Melanocyte of skin (primary cell): ENCODE measurements around the gene CDK2. TPM values are rescaled to one million over a fixed set of nuclear protein-coding genes. Genes with fewer than 3 reads are reported as not detected.

ENCODE experiments used
- total RNA-seq, 2 donors: library from RNA; depleted of rRNA; stranded (reverse); fragments of >200 nt; gene quantifications; 2 replicates each; pipeline ENCODE4 v1.2.3, GENCODE V29; 2012

Gene CDK2
- total RNA-seq: 100 to 1,000 TPM; 367 to 670 TPM

DNA sequence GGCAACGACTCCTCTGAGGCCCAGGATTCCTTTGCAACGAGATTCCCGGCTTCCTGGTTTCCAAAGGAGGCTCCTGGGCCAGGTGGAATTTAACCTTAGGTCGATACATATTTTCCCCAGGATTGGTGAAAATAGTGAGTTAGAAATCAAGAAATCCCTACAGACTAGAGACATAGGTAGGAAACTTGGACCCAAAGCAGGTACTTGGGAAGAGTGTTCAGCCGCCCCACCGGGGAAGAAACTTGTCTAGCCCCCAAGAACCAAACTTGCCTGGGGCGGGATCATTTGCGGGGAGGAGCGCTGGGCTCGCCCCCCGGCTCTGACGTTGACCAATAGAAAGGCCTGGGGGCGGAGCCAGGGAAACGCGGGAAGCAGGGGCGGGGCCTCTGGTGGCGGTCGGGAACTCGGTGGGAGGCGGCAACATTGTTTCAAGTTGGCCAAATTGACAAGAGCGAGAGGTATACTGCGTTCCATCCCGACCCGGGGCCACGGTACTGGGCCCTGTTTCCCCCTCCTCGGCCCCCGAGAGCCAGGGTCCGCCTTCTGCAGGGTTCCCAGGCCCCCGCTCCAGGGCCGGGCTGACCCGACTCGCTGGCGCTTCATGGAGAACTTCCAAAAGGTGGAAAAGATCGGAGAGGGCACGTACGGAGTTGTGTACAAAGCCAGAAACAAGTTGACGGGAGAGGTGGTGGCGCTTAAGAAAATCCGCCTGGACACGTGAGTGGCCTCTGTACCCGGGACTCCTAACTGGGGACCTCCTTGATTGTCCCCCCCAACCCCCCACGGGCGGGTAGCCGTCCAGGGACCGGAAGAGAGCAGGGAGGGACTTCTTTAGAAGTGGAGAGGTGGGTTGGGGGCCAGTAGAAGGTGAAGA is at the start of gene CDK2:
Gene CDK2, plus strand, starts transcription at position 423 of the 874 bp plus-strand sequence. Its CDS starts 179 bp downstream, at position 602.

DNA sequence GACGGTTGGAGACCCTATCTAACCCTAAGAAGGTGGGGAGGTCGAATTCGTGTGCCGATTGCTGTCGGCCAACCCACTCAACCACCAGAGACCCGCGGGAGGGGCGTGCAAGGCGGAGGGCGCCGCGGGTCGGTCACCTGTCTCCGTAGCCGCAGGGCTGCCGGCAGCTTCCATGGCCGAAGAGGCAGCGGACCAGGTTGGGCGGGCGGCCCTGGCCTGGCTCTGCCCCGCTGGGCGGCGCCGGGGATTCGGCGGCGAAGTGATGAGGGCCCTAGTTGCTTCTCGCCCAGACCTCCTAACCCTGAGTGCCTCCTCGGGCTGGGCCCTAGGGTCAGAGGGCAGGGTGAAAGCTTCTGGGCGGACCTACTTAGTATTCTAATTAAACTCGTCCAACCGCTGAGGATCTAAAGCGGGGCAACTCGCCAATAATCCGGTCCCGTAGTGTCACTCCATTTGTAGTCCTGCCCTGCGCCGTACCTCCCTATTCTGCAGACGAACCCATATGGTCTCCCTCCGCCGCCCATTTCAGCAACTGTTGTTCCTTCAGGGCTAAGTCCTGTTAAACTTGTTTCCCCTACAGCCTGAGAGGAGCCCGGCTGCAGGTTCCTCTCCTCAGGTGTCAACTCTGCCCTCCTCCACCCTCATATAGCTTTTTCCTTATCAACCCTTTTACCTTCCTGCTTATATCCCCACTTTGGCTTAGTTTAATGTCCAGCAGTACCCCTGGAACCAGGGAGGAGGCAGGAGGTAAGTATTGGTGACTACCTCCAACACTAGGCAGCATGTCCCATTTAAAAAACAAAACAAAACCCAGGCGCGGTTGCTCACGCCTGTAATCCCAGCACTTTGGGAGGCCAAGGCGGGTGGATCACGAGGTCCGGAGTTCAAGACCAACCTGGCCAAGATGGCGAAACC is 38.8 kb upstream of the CDK2 start, which contains the start of gene PYM1:
Gene PYM1, minus strand, starts transcription at position 307 of the 915 bp plus-strand sequence. Its CDS starts 133 bp downstream, at position 174.

DNA sequence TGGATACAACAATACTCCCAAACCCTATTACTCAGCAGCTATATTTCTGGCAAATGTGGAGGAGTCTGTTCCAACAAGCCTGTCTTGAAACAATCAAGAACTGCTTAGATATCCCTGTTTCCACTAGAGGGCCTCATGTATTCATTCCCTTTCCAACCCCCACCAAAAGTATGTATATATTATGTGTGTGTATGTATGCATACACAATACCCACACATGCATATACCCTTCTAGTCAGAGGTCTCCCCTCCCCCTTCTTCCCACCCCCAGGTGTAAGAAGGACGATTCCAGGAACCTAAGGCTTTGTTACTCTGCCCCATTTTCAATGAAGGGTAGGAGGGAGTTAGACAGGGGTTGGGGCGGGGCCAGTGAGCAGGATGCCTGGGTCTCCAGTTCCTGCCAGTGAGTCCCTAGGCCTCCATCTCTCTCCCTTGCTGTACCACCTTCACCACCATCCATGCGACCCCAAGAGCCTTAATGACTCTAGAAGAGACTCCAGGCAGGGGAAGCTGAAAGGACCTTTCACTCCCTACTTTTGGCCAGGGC is 35.8 kb upstream of the CDK2 start, which contains the start of gene DGKA:
Gene DGKA, plus strand, starts transcription at position 392 of the 546 bp plus-strand sequence. CDS start 5,342 bp downstream, outside the sequence.

DNA sequence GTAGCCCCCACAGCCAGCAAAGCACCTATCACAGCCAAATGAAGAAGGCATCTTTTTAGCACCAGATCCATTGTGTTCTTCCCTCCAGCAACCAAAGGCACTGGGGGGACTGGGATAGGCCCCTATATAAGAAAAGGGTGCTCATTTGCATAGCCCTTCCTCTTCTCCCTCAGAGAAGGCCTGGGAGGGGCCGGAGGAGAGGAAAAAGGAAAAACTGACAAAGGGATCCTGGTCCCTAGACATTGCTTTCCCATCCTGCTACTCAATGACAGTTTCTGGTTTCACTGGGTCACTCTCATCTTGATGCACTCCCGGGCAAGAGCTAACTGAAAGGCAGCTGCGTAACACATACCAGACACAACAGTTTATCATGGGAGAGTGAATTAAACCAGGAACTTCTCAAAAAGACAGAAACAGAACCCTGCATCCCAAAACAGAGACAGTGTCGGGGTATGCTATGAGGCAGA is 656 bp upstream of the CDK2 start, which contains the start of gene PMEL:
Gene PMEL, minus strand, starts transcription at position 102 of the 467 bp plus-strand sequence. Its CDS starts 31 bp downstream, at position 71.

DNA sequence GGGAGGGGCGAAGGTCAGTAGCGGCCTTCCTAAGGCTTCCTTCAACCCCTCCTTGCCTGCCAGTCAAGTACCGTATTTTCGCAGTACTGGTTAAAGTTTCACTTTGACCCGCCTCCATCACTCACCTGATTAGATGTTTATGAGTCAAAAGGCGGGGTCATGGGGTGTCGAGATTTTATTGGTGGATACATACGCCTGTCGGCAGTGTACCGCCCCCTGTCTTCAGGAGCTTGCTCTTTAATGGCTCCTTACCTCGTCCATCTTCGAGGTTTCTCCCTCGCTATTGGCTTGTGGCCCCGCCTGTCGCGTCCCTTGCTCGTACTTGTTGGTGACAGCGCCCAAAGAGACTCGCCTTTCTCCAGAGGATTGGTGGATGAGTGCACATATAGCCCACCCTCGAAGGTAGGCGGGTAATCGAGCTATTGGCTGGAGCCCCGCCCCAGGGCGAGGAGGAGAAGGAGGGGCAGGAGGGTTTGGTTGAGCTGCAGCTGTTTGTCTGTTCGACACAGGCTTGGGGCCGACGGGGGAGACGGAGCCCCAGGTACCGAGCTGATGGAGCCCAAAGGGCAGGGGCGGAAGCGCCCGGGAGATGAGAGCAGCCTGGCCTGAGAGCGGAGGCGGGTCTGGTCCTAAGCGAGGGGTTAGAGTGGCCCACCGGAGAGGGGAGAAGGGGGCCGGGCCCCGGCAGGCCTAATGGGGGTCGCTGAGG is 7.1 kb downstream of the CDK2 start, which contains the start of gene RAB5B:
Gene RAB5B, plus strand, starts transcription at position 480 of the 709 bp plus-strand sequence. CDS start 12,883 bp downstream, outside the sequence.

DNA sequence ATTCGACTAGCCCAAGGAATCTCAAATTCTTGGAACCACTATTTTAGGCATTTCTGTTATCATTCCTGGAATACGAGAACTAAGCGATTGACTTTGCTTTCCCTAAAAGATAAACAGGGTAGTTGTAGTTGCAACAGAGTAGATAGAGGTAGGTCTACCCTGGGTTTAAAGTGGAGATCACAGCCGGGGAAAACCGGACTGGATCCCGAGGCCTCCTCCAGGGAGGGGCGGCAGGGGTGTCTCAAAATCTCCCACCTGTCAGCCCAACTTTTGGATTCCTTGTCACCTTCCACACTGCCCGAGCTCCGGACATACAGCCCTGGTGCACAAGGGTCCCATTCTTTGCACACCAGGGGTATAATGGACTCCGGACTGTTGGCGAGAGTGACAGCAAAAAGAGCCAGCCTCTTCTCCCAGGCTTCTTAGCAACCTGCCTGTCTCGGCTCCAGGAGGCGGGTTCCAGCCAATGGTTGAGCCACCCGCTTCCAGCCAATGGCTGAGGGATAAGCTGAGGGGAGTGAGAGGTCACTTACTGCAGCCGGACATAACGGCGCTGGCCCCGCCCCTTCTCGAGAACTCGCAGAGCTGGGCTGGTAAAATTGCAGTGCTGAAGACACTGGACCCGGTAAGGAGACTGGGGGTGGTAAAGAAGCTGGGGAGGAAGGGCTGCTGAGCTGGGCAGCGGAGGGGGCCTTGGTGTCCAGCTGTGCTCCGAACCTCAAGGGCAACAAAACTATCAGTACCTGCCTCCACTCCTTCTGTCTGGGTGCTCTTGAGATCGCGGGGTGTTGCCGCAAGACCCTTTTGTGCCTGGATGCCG is 30.3 kb downstream of the CDK2 start, which contains the start of gene SUOX:
Gene SUOX, plus strand, starts transcription at position 562 of the 820 bp plus-strand sequence. CDS start 4,946 bp downstream, outside the sequence.

GRCh38 chr12:56020423-56021184 is 54.0 kb downstream of the CDK2 start, which contains the start of gene IKZF4:
Gene IKZF4 (plus strand): TSS chr12:56021043. CDS start chr12:56021494, 451 bp downstream.

Other genes with a start within 250 kb of the CDK2 start
- gene RDH5, start 246.4 kb upstream of the CDK2 start, total RNA-seq: 1 to 10 TPM; 1.0 to 1.3 TPM
- 1,000 to 10,000 TPM; 1,571 to 2,230 TPM for gene CD63, start 237.8 kb upstream of the CDK2 start, total RNA-seq
- gene GDF11, start 223.7 kb upstream of the CDK2 start, total RNA-seq: 1 to 10 TPM; 3.3 to 9.3 TPM
- gene SARNP, start 149.1 kb upstream of the CDK2 start, total RNA-seq: 10 to 100 TPM; 44.7 to 69.9 TPM
- 10 to 100 TPM; 12.7 to 16.3 TPM for gene ORMDL2, start 148.8 kb upstream of the CDK2 start, total RNA-seq
- gene DNAJC14, start 137.2 kb upstream of the CDK2 start, total RNA-seq: 10 to 100 TPM; 42.7 to 43.3 TPM
- gene MMP19, start 123.9 kb upstream of the CDK2 start, total RNA-seq: under 1 TPM in 1 of 2 donors, not detected in 1; under 0.01 TPM
- 10 to 100 TPM; 27.6 to 29.6 TPM for gene PYM1, start 38.9 kb upstream of the CDK2 start, total RNA-seq
- 10 to 100 TPM in 1 of 2 donors, 1 to 10 TPM in 1; 6.3 to 10.3 TPM for gene DGKA, start 35.7 kb upstream of the CDK2 start, total RNA-seq
- 1,000 to 10,000 TPM; 4,571 to 5,356 TPM for gene PMEL, start 788 bp upstream of the CDK2 start, total RNA-seq
- 100 to 1,000 TPM; 110 to 138 TPM for gene RAB5B, start 7.2 kb downstream of the CDK2 start, total RNA-seq
- gene SUOX, start 30.4 kb downstream of the CDK2 start, total RNA-seq: 10 to 100 TPM; 21.0 to 22.4 TPM
- gene IKZF4, start 54.2 kb downstream of the CDK2 start, total RNA-seq: 1 to 10 TPM; 2.1 to 3.7 TPM
- gene RPS26, start 75.1 kb downstream of the CDK2 start, total RNA-seq: 100 to 1,000 TPM; 376 to 592 TPM
- 100 to 1,000 TPM; 119 to 172 TPM for gene ERBB3, start 113.3 kb downstream of the CDK2 start, total RNA-seq
- 100 to 1,000 TPM; 158 to 353 TPM for gene PA2G4, start 137.7 kb downstream of the CDK2 start, total RNA-seq
- 1,000 to 10,000 TPM; 1,450 to 2,567 TPM for gene RPL41, start 149.8 kb downstream of the CDK2 start, total RNA-seq
- 1 to 10 TPM; 4.3 to 8.9 TPM for gene ZC3H10, start 151.4 kb downstream of the CDK2 start, total RNA-seq
- 100 to 1,000 TPM; 154 to 178 TPM for gene ESYT1, start 161.4 kb downstream of the CDK2 start, total RNA-seq
- 10 to 100 TPM; 35.1 to 37.0 TPM for gene MYL6B, start 185.8 kb downstream of the CDK2 start, total RNA-seq
- gene MYL6, start 191.5 kb downstream of the CDK2 start, total RNA-seq: 100 to 1,000 TPM; 911 to 968 TPM
- gene SMARCC2, start 222.7 kb downstream of the CDK2 start, total RNA-seq: 10 to 100 TPM; 32.3 to 34.1 TPM